Frontal cortex (tissue), 4 donors: ENCODE results near the gene FUT7. TPM values are rescaled to one million over a fixed set of nuclear protein-coding genes. Genes with fewer than 3 reads are reported as not detected.
"Not testable (repeated sequence)": the region's sequence is repeated elsewhere in the genome, so short reads cannot be mapped to it uniquely, and the experiment has no call there.

ENCODE experiments used
- DNase-seq, 2 donors: peaks; one replicate each; pipeline ENCODE4 v3.0.0; 2012; ENCODE audit warnings: low spot score in 2 of 2
- FAIRE-seq: peaks from 2 replicates; lab custom pipeline; 2012; peaks lifted over from hg19 to GRCh38; lab: Jason Lieb, UNC
- total RNA-seq: library from RNA; depleted of rRNA; stranded (reverse); fragments of >200 nt; gene quantifications from one replicate; pipeline ENCODE4 v1.2.3, GENCODE V29; 2014
- donor health status: control.
- donor health status: control.
- donor health status: control.

FUT7 gene
- total RNA-seq, 1 donor from 2014 or later, result not detected

DNA sequence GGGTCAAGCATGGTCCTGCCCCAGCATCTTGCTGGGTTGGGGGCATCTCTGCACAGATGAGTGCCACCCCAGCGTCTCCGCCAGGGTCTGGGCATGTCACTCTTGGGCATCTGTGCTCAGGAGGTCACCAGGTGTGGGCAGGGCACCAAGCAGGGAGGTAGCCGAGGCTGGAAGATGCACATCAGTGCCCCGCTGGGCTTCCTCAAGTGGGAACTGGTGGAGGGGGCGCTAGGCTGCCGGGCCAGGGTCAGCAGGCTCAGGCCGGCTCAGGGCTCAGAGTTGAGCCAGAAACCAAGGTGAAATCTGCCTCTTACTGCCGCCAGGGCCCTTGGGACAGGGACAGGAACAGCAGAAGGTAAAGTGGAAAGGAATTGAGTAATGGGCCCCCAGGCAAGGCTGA is 4.0 kb upstream of the FUT7 start:
- DNase-seq (no peak), FAIRE-seq (no peak)

DNA sequence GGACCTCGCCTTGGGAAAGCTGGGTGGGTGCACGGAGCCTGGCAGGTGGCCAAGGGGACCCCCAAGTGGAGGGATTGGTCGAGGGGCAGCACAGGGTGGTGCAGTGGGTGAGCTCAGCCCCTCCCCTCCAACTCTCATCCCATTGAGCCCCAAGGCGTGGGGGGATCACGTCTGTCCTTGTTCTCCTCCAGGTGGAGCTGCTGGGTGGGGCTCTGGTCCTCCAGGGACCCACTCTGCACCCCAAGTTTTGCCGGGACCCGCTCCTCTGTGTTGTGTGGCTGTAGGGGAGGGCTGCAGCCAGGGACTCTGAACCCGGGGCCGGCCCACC is 3.6 kb upstream of the FUT7 start:
- DNase-seq, result no peak
- no peak for FAIRE-seq

DNA sequence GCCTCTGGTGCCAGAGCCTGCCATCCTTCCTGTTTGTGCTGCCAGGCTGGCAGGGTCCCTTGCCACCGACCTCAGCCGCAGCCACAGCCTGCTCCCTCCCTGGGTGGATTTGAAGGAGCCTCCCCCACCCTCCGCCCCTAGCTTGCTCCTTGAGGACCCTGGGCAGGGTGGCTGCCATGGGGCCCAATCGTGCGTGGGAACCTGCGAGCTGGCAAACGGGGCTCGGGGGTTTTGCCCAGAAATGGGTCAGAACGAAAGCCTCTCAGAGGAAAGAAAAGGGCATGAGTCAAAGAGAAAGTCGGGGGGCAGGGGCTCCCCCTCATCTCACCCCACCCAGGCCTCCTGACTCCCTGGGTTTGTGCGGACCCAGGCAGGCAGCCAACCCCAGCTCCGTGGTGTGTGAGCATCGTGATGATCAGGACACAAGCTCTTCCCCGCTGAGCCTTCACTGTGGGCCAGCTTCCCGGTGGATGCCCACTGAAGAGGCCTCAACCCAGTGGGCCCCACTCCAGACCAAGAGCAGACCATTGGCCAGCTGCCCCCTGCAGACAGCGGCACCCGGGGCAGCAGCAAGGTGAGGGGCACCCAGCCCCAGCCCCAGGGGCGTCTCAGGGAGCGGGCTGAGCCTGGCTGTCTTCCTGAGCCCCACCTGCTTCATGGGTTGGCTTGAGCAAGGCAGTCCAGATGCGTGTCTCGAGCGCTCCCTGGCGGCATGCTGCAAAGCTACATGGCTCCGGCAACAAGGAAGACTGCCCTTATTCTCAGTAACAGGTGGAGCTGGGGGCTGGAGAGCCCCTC is 3.0 kb upstream of the FUT7 start:
- DNase-seq (peak; percentile 89 to 92), FAIRE-seq (no peak)

DNA sequence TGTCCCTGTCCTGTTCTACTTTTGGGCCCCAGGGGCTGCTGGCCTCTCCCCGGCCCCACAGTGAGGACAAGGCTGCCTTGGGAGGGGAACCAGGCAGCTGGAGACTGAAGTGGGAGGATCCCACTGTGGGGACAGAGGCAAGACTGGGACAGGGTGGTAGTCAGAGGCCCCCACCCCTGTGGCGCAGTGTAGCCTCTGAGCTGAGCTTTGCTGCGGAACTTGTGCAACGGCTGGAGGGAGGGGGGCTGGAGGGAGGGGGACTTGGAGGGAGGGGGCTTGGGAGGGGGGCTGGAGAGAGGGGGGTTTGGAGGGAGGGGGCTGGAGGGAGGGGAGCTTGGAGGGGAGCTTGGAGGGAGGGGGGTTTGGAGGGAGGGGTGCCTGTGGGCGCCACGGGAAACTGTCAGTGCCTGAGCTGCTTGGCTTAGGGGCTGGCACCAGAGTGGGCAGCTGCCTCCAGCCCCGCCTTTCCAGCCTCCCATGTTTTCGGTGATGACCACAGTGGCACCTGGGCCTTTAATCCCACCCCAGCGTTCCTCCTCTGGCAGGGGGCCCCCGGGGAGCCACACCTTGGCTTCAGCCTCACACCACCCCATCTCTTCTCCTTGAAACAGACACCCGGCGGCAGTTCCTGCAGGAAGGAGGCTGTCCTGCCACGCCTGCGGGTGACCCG is 2.3 kb upstream of the FUT7 start:
- FAIRE-seq, result no peak
- DNase-seq, result no peak

DNA sequence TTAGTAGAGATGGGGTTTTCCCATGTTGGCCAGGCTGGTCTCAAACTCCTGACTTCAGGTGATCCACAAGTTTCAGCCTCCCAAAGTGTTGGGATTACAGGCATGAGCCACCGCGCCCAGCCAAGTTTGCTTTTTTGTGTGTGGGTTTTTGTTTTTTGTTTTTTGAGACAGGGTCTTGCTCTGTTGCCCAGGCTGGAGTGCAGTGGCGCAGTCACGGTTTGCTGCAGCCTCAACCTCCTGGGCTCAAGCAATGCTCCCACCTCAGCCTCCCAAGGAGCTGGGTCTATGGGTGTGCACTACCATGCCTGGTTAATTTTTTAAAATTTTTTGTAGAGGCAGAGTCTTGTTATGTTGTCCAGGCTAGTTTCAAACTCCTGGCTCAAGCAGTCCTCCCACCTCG is 1.6 kb upstream of the FUT7 start:
- not testable (repeated sequence) for FAIRE-seq, DNase-seq

DNA sequence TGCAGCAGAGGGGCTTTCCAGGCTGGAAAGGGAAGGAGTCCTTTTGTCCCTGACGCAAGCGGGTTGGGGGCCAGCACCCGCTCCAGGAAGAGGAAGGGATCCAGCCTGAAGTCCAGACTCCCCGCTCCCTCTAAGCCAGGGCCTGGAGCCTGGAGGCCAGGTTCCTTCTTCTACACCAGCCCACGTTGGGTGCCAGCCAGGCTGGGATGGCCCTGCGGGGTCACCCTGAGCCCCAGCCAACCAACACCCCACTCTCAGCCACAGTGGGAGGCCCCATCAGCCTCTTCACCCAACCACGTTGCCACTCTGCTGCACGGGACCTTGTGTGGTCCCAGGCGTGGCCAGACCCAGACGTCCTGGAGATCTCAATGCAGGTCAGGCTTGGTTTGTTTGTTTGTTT is 970 bp upstream of the FUT7 start:
- FAIRE-seq (no peak), DNase-seq (no peak)

DNA sequence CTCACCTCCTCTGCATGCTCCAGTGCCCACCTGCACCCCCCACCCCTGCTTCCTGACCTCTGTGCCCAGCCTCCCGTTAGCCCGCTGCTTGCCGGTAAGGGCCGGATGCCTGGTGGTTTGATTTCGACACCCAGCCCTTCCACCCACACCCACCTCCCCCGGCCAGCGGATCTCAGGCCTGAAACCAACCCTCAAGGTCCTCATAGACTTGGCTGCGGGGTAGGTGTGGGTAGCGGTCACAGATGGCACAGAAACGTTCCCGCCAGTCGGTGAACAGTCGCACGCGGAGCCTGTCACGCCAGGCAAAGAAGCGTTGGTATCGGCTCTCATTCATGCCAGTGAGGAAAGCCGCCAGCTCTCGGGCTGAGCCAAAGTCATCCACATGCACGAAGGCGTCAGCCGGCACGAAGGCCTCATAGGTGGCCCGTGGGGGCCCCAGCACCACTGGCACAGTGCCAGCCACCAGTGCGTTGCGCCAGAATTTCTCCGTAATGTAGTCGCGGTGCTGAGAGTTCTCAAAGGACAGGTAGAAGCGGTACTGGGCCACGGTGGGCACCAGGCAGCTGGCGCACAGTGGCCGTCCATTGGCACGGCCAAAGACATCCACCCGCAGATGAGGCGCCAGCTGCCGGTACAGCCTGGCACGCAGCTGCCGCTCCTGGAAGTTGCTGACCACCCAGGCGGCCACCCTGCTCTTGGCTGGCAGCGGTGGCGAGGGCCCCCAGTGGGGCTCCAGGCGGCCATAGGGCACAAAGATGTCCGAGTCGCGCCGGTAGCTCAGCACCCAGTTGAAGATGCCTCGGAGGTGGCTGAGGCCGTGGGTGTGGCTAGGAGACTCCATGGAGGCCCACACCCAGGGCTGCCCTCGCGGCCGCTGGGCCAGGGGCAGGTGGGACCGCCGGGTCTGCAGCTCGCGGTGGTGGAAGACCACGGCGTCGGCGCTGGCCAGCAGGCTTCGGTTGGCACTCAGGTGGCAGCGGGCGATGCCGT is 1.1 kb downstream of the FUT7 start:
- no peak for DNase-seq
- FAIRE-seq, result no peak

DNA sequence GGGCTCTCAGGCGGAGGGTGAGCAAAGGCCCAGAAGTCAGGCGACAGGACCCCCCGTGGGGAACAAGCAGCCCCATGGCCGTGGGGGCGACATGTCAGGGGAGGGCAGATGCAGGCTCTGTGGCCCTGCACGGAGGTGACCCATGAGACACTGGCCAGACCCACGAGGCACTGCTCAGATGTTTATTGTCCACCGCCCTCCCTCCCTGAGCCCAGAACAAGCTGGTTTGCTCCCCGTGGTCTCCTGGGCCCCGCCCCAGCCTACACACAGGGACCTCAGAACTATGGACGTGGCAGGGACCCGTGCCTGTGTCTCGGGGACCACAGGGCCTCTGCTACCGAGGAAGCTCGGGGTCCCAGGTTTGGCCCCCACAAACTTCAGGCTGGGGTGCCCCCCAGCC is 1.9 kb downstream of the FUT7 start:
- FAIRE-seq, result no peak

DNA sequence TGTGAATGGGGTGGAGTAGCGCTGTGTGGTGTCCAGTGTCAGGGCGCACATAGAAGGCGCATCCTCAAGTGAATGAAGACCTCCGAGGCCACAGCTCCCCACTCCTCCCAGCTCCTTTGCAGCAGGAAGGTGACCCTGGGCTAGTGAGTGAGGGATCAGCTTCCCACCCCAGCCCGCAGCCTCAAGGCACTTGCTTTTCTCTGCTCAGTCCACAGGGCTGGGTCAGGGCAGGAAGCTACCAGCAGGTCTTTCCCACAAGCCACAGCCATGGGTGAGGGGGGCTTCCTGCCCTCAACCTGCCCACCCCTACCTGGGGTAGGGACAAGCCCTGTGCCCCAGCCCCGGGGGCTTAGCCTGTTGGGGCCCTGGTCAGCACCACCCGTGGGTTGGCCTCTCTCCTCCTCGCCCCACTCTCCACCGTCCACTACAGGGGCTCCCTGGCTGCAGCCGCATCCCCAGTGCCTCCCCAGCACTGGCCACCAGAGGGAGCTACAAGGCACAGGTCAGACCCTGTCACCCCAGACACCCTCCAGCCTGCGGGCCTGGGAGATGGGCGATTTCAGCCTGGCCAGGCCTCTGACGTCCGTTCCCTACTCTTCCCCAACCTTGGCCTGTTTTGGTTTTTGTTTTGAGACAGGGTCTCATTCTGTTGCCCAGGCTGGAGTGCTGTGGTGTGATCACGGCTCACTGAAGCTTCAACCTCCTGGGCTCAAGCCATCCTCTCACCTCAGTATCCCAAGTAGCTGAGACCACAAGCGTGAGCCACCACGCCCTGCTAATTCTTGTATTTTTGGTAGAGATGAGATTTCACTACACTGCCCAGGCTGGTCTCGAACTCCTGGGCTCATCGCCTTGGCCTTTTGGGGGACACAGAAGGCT is 2.6 kb downstream of the FUT7 start:
- FAIRE-seq (no peak), DNase-seq (peak; percentile 68 to 70)

More for the DNA sequence above, 1.9 kb downstream of the FUT7 start:
- no peak for DNase-seq

DNA sequence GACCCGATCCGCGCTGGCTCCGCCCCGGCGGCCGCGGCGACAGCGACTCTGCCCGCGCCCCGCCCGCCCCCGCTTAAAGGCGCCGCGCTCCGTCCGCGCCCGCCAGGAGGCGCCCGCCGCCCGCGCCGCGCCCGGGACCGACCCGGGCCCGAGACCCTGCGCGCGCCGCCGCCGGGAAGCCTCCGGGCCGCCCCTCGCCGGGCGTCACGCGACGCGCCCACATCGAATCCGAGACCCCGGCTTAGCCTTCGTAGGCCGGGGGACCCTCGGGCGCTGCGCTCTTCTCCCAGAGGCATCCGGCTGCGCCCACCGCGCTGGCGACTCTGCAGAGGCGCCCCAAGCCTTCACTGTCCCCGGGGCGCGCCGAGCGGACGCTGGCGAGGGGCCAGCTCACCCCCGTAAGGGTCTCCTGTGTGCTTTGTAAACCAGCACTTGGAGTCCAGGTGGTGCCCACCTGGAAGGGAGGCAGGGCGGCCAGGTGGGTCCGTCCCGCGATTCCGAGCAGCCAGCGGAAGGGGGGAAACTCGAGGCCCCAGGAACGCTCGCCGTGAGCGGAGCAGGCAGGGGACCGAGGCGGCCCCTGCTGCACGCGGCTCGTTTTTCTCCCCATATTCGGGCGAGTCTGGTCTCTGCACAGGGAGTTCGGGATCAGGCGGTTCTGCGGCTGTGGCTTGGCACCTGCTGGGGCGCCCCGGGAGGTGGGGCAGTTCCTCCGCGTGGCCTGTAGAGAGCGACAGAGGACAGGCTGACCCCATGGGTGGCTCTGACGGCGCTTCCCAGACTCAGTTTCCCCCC is 3.4 kb downstream of the FUT7 start:
- FAIRE-seq (no peak), DNase-seq (peak; percentile 82 to 88)

DNA sequence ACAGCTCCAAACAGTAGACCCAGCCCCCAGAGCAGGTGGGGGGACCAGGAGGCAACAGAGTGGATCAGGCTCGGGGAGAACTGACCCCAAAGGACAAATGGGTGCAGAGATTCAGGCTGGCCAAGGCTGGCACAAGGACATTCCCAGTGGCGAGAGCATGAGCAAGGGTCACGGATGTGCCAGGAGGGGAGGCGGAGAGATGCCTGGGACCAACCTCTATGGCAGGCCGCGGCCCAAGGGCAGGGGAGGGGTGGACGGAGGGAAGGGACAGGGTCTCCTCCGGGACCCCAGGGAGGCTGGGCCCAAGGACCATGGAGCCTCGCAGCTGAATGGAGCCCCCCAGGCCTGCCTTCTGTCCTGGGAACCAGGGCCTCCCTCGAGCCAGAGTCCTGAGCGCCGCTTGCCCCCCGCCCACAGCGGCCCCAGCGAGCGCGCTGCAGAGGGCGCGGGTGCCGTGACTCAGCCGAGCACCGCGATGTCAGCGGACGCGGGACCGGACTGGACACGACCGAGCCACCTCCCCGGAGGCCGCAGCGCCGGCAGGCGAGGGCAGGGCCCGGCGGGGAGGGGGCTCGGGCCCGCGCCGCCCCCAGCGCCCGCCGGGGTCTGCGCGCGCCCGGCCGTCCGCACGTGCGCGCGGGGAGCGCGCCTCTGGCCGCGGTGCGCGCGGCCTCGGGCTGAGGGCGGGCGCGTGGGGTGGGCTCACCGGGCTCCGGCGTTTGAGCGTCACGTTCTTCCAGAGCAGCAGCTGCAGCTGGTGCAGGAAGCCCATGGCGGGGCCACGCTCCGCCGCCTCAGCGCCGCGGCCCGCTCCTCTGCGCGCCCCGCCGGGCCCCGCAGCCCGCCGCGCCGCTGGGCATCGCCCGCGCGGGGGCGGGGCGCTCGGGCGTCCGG is 4.3 kb downstream of the FUT7 start, which contains the start of gene ABCA2:
TSS of gene ABCA2 (minus strand) at position 869 of the 894 bp plus-strand sequence. CDS start at position 772, 97 bp downstream.
- FAIRE-seq, result no peak
- no peak for DNase-seq

DNA sequence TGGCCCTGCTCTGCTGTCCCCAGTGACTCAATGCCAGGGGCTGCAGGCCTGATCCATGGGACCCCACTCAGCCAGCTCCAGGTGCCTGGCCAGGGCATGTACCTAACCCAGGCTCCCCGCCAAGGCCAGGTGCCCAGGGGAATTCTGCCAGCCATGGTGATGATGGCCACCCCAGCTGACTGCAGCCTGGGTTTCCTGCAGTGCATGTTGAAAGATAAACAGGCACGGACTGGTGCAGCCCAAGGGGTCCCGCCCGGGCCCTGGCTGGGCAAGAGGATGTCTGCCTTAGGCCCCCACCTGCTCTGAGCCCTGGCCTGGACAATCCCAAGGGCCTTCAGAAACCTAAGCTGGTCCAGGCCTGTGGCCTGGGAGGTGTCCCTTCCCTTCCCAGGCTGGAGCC is 5.1 kb downstream of the FUT7 start:
- no peak for FAIRE-seq

DNA sequence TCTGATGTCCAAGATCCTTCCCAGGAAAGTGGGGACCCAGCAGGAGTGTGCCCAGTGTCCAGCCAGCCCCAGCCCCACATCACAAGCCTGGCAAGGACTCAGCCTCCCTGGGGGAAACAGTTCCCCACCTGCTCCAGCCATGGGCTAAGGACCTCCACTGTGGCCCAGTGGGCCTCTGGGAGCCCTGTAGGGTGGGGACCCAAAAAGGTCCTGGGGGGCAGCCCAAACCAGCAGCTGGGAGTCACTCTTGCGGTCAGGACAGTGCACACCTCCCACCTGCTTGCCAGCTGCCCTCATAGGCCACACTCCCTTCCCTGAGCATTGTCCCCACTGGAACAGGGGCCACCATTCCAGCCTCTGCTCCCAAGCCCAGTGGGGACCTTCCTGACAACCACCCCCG is 5.5 kb downstream of the FUT7 start:
- DNase-seq, result no peak
- no peak for FAIRE-seq

More for the DNA sequence above, 5.1 kb downstream of the FUT7 start:
- no peak for DNase-seq

DNA sequence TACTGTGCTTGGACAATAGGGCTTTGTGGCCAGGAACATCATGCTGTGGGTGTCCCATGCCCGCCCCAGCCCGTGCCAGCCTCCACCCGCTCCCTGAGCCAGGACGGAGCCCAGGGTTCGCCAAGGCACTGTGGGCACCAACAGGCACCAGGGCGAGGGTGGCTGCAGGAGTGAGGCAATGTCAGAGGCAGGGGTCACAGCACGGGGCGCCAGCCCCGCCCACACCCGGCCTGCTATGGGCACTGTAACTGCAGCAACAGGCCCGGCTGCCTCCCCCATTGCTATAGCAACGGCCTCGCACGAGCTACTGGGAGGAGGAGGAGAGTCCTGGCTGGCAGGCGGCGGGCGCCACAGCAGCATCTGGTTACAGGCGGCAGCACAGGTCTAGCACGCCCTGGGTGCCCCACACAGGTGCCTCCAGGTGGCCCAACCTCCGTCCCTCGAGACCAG is 6.3 kb downstream of the FUT7 start:
- DNase-seq (peak; percentile 56 to 77), FAIRE-seq (peak; percentile 85)

DNA sequence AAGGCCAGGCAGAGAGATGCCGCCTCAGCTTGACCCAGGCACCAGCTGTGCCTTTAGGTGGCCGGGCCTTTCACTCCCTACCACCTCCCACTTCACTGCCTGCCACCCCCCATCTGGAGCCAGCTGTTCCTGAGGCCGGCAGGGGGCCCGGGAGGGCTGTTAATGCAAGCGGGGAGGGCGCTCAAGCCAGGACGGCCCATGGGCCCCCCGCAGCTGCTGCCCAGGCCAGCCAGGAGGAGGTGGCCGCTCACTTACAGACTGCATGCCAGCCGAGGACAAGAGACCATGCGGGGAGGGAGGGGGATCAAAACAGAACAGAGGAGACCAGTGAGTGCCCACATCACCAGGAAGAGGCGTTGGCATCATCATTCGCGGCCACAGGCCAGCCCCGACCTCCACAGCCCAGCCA is 8.3 kb downstream of the FUT7 start:
- FAIRE-seq (no peak), DNase-seq (no peak)

DNA sequence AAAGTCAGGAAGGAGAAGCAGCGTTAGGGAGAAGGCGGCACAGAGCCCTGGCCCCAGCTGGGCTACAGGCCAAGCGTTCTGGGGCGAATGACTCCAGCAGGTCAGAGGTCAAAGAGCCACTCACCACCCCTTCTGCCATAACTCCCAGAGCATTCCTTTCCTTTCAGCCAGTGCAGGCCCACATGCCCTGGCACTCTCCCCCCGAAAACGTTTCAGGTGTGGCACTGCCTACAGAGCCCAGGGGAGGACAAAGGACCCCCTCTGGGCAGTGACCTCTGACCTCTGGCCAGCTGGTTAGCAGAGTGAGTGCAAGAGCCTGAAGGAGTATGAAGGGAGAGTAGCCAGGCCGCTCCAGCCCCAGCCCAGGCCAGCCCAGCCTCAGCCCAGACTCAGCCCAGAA is 8.7 kb downstream of the FUT7 start:
- FAIRE-seq (no peak), DNase-seq (no peak)

DNA sequence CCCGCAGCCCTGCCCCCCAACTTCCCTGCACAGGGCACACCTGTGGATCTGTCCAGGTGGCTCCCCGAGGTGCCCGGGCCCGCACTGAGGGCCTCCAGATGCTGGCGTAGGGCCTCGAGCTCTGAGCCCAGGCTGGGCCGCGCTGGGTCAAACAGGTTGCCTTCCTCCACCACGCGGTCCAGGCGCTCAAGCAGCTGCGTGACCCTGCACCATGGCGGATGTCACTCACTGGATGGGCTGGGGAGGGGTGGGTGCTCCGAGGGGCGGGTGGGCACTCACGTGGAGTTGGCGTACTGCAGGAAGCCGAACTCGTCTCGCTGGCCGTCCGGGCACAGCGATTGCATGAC is 9.3 kb downstream of the FUT7 start:
- DNase-seq (no peak), FAIRE-seq (no peak)
